HG03469 (cell line): Measurements from ENCODE around the gene KRT83.
"Not testable (repeated sequence)": the region's sequence is repeated elsewhere in the genome, so short reads cannot be mapped to it uniquely, and the experiment has no call there.

Source experiments
- ATAC-seq: cut with Tn5 transposase; IDR thresholded peaks from one replicate; pipeline ENCODE4 v1.9.1; 2021; ENCODE audit warnings: mild to moderate bottlenecking, moderate library complexity, moderate number of reproducible peaks; ENCODE audit not compliant: unreplicated experiment

The KRT83 gene

GRCh38 chr12:52354200-52354599 is 33.0 kb upstream of the KRT83 start:
- no peak for ATAC-seq

- no peak for ATAC-seq
Observed at GRCh38 chr12:52353766-52354165, 32.6 kb upstream of the KRT83 start.

GRCh38 chr12:52352951-52353350 is 31.8 kb upstream of the KRT83 start:
- ATAC-seq = no peak

- no peak for ATAC-seq
Observed at GRCh38 chr12:52351196-52352059, 30.2 kb upstream of the KRT83 start.

- ATAC-seq = no peak
Observed at GRCh38 chr12:52350786-52351185, 29.6 kb upstream of the KRT83 start.

GRCh38 chr12:52350021-52350620 is 28.9 kb upstream of the KRT83 start:
- ATAC-seq = no peak

GRCh38 chr12:52349196-52349595 is 28.0 kb upstream of the KRT83 start:
- ATAC-seq = no peak

GRCh38 chr12:52347551-52348510 is 26.6 kb upstream of the KRT83 start:
- no peak for ATAC-seq

- ATAC-seq = no peak
Observed at GRCh38 chr12:52347016-52347415, 25.8 kb upstream of the KRT83 start.

- ATAC-seq = no peak
Observed at GRCh38 chr12:52346593-52346992, 25.4 kb upstream of the KRT83 start.

- not testable (repeated sequence) for ATAC-seq
Observed at GRCh38 chr12:52345041-52345440, 23.8 kb upstream of the KRT83 start.

GRCh38 chr12:52344111-52344510 is 22.9 kb upstream of the KRT83 start:
- ATAC-seq = no peak

- no peak for ATAC-seq
Observed at GRCh38 chr12:52343550-52343949, 22.4 kb upstream of the KRT83 start.

GRCh38 chr12:52342781-52343490 is 21.7 kb upstream of the KRT83 start:
- ATAC-seq = no peak

GRCh38 chr12:52341066-52341580 is 19.9 kb upstream of the KRT83 start:
- ATAC-seq = no peak

GRCh38 chr12:52338241-52338960 is 17.2 kb upstream of the KRT83 start:
- no peak for ATAC-seq

- ATAC-seq = no peak
Observed at GRCh38 chr12:52337054-52337453, 15.9 kb upstream of the KRT83 start.

GRCh38 chr12:52336641-52337040 is 15.4 kb upstream of the KRT83 start:
- no peak for ATAC-seq

GRCh38 chr12:52335598-52336262 is 14.5 kb upstream of the KRT83 start:
- ATAC-seq = no peak
